HepG2 (cell line): ENCODE measurements around the gene CYP27A1. TPM values are rescaled to one million over a fixed set of nuclear protein-coding genes. Genes with fewer than 3 reads are reported as not detected.

Experiments used
- CBFB ChIP-seq: sonication (generic); formaldehyde crosslinking; IDR thresholded peaks from 2 replicates; pipeline ENCODE4 v1.4.0; 2020; ENCODE audit warnings: missing genetic modification reagents
- CBX1 ChIP-seq: IDR thresholded peaks from one replicate; pipeline ENCODE4 v1.6.1; 2016; ENCODE audit warnings: antibody characterized with exemption, low read depth
- CHCHD3 ChIP-seq: sonication (generic); formaldehyde crosslinking; IDR thresholded peaks from 2 replicates; pipeline ENCODE4 v1.8.0; 2022; ENCODE audit warnings: mild to moderate bottlenecking, missing genetic modification reagents, moderate library complexity
- DMAP1 ChIP-seq: IDR thresholded peaks from 2 replicates; pipeline ENCODE4 v1.6.1; 2016
- ELF1 ChIP-seq: sonication (generic); formaldehyde crosslinking; IDR thresholded peaks from 2 replicates; pipeline ENCODE4 v1.4.0; 2020; ENCODE audit warnings: missing genetic modification reagents
- HDAC1 ChIP-seq: sonication (generic); formaldehyde crosslinking; IDR thresholded peaks from 2 replicates; pipeline ENCODE4 v1.5.1; 2020; ENCODE audit warnings: mild to moderate bottlenecking, missing genetic modification reagents
- IRF2 ChIP-seq: IDR thresholded peaks from 2 replicates; pipeline ENCODE4 v1.6.1; 2018; ENCODE audit warnings: missing genetic modification reagents, missing compliant biosample characterization
- MBNL3 ChIP-seq: fragments of 250-450 bp; sonication (Bioruptor Pico); conservative IDR thresholded peaks from 2 replicates; pipeline ENCODE4 v1.8.0; 2022; ENCODE audit warnings: mild to moderate bottlenecking, inconsistent platforms
- MEIS1 ChIP-seq: sonication (generic); formaldehyde crosslinking; IDR thresholded peaks from 2 replicates; pipeline ENCODE4 v1.9.0; 2021; ENCODE audit warnings: mild to moderate bottlenecking, missing genetic modification reagents, moderate library complexity, borderline replicate concordance
- NR2F1 ChIP-seq, 2 experiments: fragments of 450-650 bp in 1 of 2; formaldehyde crosslinking in 1 of 2; IDR thresholded peaks; 2 replicates each; pipeline versions ENCODE4 v1.5.0 to v1.6.1; 2016 to 2020; ENCODE audit warnings: mild to moderate bottlenecking in 1 of 2, missing compliant biosample characterization in 1 of 2, missing genetic modification reagents in 1 of 2, moderate library complexity in 1 of 2
- PAWR ChIP-seq: sonication (generic); formaldehyde crosslinking; IDR thresholded peaks from 2 replicates; pipeline ENCODE4 v1.4.0; 2020; ENCODE audit warnings: missing genetic modification reagents, mild to moderate bottlenecking, borderline replicate concordance
- PLRG1 ChIP-seq: fragments of 450-650 bp; conservative IDR thresholded peaks from 2 replicates; pipeline ENCODE4 v1.6.1; 2016
- POLR2G ChIP-seq: fragments of 200-400 bp; formaldehyde crosslinking; IDR thresholded peaks from 2 replicates; pipeline ENCODE4 v1.6.1; 2018; ENCODE audit warnings: mild to moderate bottlenecking, low read depth, low read length, moderate library complexity
- RAD21 ChIP-seq: fragments of 450-650 bp; formaldehyde crosslinking; IDR thresholded peaks from 2 replicates; pipeline ENCODE4 v1.5.0; 2020; ENCODE audit warnings: mild to moderate bottlenecking
- RCOR2 ChIP-seq: IDR thresholded peaks from 2 replicates; pipeline ENCODE4 v1.6.1; 2016; ENCODE audit warnings: missing biosample characterization, missing genetic modification reagents
- SIN3A ChIP-seq: IDR thresholded peaks from 2 replicates; pipeline ENCODE4 v1.6.1; 2011; ENCODE audit warnings: low read depth, mild to moderate bottlenecking, control low read depth, low read length, borderline replicate concordance
- TBX3 ChIP-seq: fragments of 450-650 bp; IDR thresholded peaks from 2 replicates; pipeline ENCODE4 v1.6.1; 2017; ENCODE audit warnings: antibody characterized with exemption, mild to moderate bottlenecking, inconsistent platforms, borderline replicate concordance
- ZFP36L1 ChIP-seq: sonication (generic); formaldehyde crosslinking; IDR thresholded peaks from 2 replicates; pipeline ENCODE4 v1.8.0; 2022; ENCODE audit warnings: mild to moderate bottlenecking, missing genetic modification reagents, moderate library complexity
- ZFY ChIP-seq: sonication (generic); formaldehyde crosslinking; IDR thresholded peaks from 2 replicates; pipeline ENCODE4 v1.4.0; 2020; ENCODE audit warnings: missing genetic modification reagents
- ZNF12 ChIP-seq: sonication (generic); formaldehyde crosslinking; IDR thresholded peaks from 2 replicates; pipeline ENCODE4 v1.5.0; 2020; ENCODE audit warnings: missing genetic modification reagents
- ZNF124 ChIP-seq: sonication (generic); formaldehyde crosslinking; IDR thresholded peaks from 2 replicates; pipeline ENCODE4 v1.4.0; 2020; ENCODE audit warnings: missing genetic modification reagents
- ZNF235 ChIP-seq: sonication (generic); formaldehyde crosslinking; IDR thresholded peaks from 2 replicates; pipeline ENCODE4 v1.8.1; 2023; ENCODE audit warnings: mild to moderate bottlenecking, missing genetic modification reagents, borderline replicate concordance
- ZNF333 ChIP-seq: sonication (generic); formaldehyde crosslinking; IDR thresholded peaks from 2 replicates; pipeline ENCODE4 v1.4.0; 2020; ENCODE audit warnings: mild to moderate bottlenecking, missing genetic modification reagents, borderline replicate concordance
- ZNF441 ChIP-seq: sonication (generic); formaldehyde crosslinking; IDR thresholded peaks from 2 replicates; pipeline ENCODE4 v1.7.0; 2021; ENCODE audit warnings: missing genetic modification reagents, borderline replicate concordance
- ZNF652 ChIP-seq: IDR thresholded peaks from 2 replicates; pipeline ENCODE4 v1.6.1; 2016; ENCODE audit warnings: low read depth, borderline replicate concordance
- ZNF670 ChIP-seq: sonication (generic); formaldehyde crosslinking; IDR thresholded peaks from 2 replicates; pipeline ENCODE4 v1.8.0; 2022; ENCODE audit warnings: mild to moderate bottlenecking, missing genetic modification reagents, borderline replicate concordance
- ZNF792 ChIP-seq: IDR thresholded peaks from 2 replicates; pipeline ENCODE4 v1.6.1; 2016
- ZNF850 ChIP-seq: sonication (generic); formaldehyde crosslinking; conservative IDR thresholded peaks from 2 replicates; pipeline ENCODE4 v1.9.0; 2021; ENCODE audit warnings: mild to moderate bottlenecking, missing genetic modification reagents
- polyA plus RNA-seq, 8 experiments: library from polyadenylated mRNA; depleted of rRNA in 3 of 8; stranded (reverse) in 7 of 8; unstranded in 1 of 8; fragments of >200 nt; fragmentation: Illumina TruSeq in 4 of 8; extraction: Trizol in 4 of 8; gene quantifications; 2 replicates each; pipeline versions ENCODE4 v1.2.1 to v1.2.3, GENCODE V29; 2011 to 2016; ENCODE audit warnings: low read depth in 4 of 8, missing spikeins in 1 of 8, mixed read lengths in 1 of 8; ENCODE audit not compliant: insufficient read depth in 1 of 8
- total RNA-seq, 5 experiments: library from RNA; depleted of rRNA; stranded (reverse); fragments of >200 nt; fragmentation: Illumina TruSeq; extraction: Trizol; gene quantifications; 2 replicates each; pipeline ENCODE4 v1.2.3, GENCODE V29; 2016; ENCODE audit warnings: low read depth in 1 of 5
- TF ChIP-seq, protein P1 (sequence below): sonication (generic); formaldehyde crosslinking; conservative IDR thresholded peaks from 2 replicates; pipeline ENCODE4 v1.8.0; 2022; ENCODE audit warnings: mild to moderate bottlenecking, moderate library complexity, missing genetic modification reagents
- TF ChIP-seq, protein P2 (sequence below): IDR thresholded peaks from 2 replicates; pipeline ENCODE4 v1.6.1; 2012; ENCODE audit warnings: low read depth, low read length, improper control_type of control experiment

Gene CYP27A1
- total and polyA plus RNA-seq, 2 of the 13 experiments (the other 11 are each of a cell fraction or from before 2014, with no cell fraction given): 157 to 266 TPM

DNA sequence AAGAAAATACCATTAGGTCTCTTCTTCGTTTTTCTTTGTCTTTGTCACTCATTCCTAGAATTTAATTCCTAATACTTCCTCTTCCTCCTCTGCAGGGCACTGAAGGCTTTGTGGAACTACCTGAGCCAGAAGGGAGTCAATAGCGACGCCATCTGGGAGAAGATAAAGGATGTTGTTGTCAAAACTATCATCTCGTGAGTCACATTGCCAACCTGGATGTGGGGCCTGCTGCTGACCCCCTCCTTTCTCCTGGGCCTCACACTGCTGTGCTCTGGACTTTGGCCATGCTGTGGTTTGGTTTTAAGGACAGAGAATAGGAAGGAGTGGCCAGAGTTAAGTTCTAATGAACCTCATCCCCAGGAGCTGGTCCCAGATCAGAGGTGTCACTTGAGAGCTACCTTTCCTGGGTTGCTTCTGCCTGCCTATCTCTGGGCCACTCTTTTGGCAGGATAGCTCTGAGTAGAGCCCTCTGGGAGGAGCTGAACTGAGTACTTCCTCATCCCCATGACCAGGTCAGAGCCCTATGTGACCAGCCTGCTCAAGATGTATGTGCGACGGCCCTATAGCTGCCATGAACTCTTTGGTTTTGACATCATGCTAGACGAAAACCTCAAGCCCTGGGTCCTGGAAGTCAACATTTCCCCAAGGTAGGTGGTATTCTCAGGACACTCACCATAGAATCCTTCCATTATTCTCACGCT is 33.1 kb upstream of the CYP27A1 start (continued):
- peak; percentile 20; the same call in 1 of the 2 replicates for TF ChIP-seq ZNF124 (CRISPR knock-in tag)
- no peak for TF ChIP-seq MEIS1 (CRISPR knock-in tag)
- TF ChIP-seq ZNF235: no peak
- TF ChIP-seq ZNF850 (CRISPR knock-in tag): no peak
- TF ChIP-seq ZNF652 (CRISPR knock-in tag): no peak
- TF ChIP-seq ZNF12 (CRISPR knock-in tag): no peak
- TF ChIP-seq, protein P1, sequence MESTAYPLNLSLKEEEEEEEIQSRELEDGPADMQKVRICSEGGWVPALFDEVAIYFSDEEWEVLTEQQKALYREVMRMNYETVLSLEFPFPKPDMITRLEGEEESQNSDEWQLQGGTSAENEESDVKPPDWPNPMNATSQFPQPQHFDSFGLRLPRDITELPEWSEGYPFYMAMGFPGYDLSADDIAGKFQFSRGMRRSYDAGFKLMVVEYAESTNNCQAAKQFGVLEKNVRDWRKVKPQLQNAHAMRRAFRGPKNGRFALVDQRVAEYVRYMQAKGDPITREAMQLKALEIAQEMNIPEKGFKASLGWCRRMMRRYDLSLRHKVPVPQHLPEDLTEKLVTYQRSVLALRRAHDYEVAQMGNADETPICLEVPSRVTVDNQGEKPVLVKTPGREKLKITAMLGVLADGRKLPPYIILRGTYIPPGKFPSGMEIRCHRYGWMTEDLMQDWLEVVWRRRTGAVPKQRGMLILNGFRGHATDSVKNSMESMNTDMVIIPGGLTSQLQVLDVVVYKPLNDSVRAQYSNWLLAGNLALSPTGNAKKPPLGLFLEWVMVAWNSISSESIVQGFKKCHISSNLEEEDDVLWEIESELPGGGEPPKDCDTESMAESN: peak; percentile 42; the same call in 1 of the 2 replicates
- peak; percentile 73 for TF ChIP-seq RAD21 (CRISPR knock-in tag)
- TF ChIP-seq RCOR2 (CRISPR knock-in tag): peak; percentile 95
- peak; percentile 61; the same call in 1 of the 2 replicates for TF ChIP-seq ZNF333
- no peak for TF ChIP-seq MBNL3
- TF ChIP-seq SIN3A: peak; percentile 29; the same call in 1 of the 2 replicates
- TF ChIP-seq PAWR (CRISPR knock-in tag): no peak
- peak; percentile 75; the same call in 1 of the 2 replicates for TF ChIP-seq DMAP1 (CRISPR knock-in tag)
- TF ChIP-seq ELF1 (CRISPR knock-in tag): peak; percentile 46
- peak; percentile 72 for TF ChIP-seq HDAC1 (CRISPR knock-in tag)
- TF ChIP-seq ZNF441: peak; percentile 54; the same call in 1 of the 2 replicates
- TF ChIP-seq IRF2 (CRISPR knock-in tag): peak; percentile 87
- no peak for TF ChIP-seq CHCHD3
- TF ChIP-seq NR2F1 (CRISPR knock-in tag; IDR thresholded peaks at IDR 0.05): peak in 1 of 2 experiments; percentile 30; a peak in 1 of 4 replicates
- TF ChIP-seq TBX3: peak; percentile 6; the same call in 1 of the 2 replicates
- peak; percentile 69 for TF ChIP-seq ZFY (CRISPR knock-in tag)
- TF ChIP-seq CBFB (CRISPR knock-in tag): 0 out of 2 replicates have a peak, but pooled peaks have one; percentile 67
- no peak for TF ChIP-seq CBX1
- no peak; the same call in none of the 2 replicates for TF ChIP-seq POLR2G
- 0 out of 2 replicates have a peak, but pooled peaks have one; percentile 36 for TF ChIP-seq ZNF670 (CRISPR knock-in tag)
- no peak for TF ChIP-seq PLRG1
- TF ChIP-seq ZNF792 (CRISPR knock-in tag): peak; percentile 24; the same call in 1 of the 2 replicates
- no peak for TF ChIP-seq ZFP36L1 (CRISPR knock-in tag)
- TF ChIP-seq, protein P2, sequence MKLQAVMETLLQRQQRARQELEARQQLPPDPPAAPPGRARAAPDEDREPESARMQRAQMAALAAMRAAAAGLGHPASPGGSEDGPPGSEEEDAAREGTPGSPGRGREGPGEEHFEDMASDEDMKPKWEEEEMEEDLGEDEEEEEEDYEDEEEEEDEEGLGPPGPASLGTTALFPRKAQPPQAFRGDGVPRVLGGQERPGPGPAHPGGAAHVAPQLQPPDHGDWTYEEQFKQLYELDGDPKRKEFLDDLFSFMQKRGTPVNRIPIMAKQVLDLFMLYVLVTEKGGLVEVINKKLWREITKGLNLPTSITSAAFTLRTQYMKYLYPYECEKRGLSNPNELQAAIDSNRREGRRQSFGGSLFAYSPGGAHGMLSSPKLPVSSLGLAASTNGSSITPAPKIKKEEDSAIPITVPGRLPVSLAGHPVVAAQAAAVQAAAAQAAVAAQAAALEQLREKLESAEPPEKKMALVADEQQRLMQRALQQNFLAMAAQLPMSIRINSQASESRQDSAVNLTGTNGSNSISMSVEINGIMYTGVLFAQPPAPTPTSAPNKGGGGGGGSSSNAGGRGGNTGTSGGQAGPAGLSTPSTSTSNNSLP: peak; percentile 55; the same call in 1 of the 2 replicates
